Measurements from ENCODE around the gene RHOA. TPM values are rescaled to one million over a fixed set of nuclear protein-coding genes. Genes with fewer than 3 reads are reported as not detected.

The RHOA gene
- total RNA-seq = 319 TPM
- polyA plus RNA-seq = 100 to 1,000 TPM; 602 to 818 (median 680) TPM

GRCh38 chr3:49411968-49412631 is at the start of gene RHOA, which contains the start of gene TCTA:
RHOA (minus strand) TSS chr3:49411976; CDS start chr3:49375589, 36,387 bp downstream.
TCTA (plus strand) TSS chr3:49412423; CDS start chr3:49412427, 4 bp downstream.
- H3K27ac ChIP-seq (ENCODE audit: insufficient read depth, low read length, poor library complexity, severe bottlenecking) = peak within 1 kb of the TSS; percentile 92
- peak; percentile 98 to 100 (median 100) for DNase-seq
- H3K4me3 Mint-ChIP-seq = peak within 1 kb of the TSS; percentile 86 to 97 (median 95)
- H3K4me1 ChIP-seq (ENCODE audit: control insufficient read depth, insufficient read depth, low read length, poor library complexity, severe bottlenecking) = peaks cover 73% of the 10 kb centered on the region
- H3K9me3 Mint-ChIP-seq = no peaks in the 10 kb centered on the region
- H3K4me3 ChIP-seq (ENCODE audit: low read depth, low read length) = peak within 1 kb of the TSS; percentile 95
- peaks cover 34 to 79% (median 54%) of the 10 kb centered on the region in 4 donors for H3K4me1 Mint-ChIP-seq
- ATAC-seq (ENCODE audit: low read depth in 2 of 2) = peak; percentile 90
- peaks cover 16% of the 10 kb centered on the region for H3K36me3 Mint-ChIP-seq
- peak within 1 kb of the TSS; percentile 95 to 96 (median 96) for H3K27ac Mint-ChIP-seq
- peaks cover 2% of the 10 kb centered on the region for H3K36me3 ChIP-seq (ENCODE audit: control insufficient read depth, insufficient read depth, low read length)
- no peaks in the 10 kb centered on the region for H3K9me3 ChIP-seq (ENCODE audit: control insufficient read depth in 2 of 2, low read length in 2 of 2)
- no peaks in the 10 kb centered on the region for H3K27me3 Mint-ChIP-seq
- no peaks in the 10 kb centered on the region for H3K27me3 ChIP-seq (ENCODE audit: control insufficient read depth, insufficient read depth, low read length)

GRCh38 chr3:49460956-49461355 is 49.2 kb upstream of the RHOA start:
- no peaks in the 10 kb centered on the region for H3K36me3 Mint-ChIP-seq
- H3K4me3 ChIP-seq (ENCODE audit: low read depth, low read length) = no peak overlapping the region
- H3K9me3 ChIP-seq (ENCODE audit: control insufficient read depth in 2 of 2, low read length in 2 of 2) = no peaks in the 10 kb centered on the region

GRCh38 chr3:49460188-49460890 is 48.6 kb upstream of the RHOA start:
- H3K27me3 ChIP-seq (ENCODE audit: control insufficient read depth, insufficient read depth, low read length) = no peaks in the 10 kb centered on the region
- no peaks in the 10 kb centered on the region for H3K27me3 Mint-ChIP-seq
- H3K36me3 ChIP-seq (ENCODE audit: control insufficient read depth, insufficient read depth, low read length) = no peaks in the 10 kb centered on the region
- no peaks in the 10 kb centered on the region for H3K4me1 Mint-ChIP-seq
- no peaks in the 10 kb centered on the region for H3K9me3 Mint-ChIP-seq
- no peaks in the 10 kb centered on the region for H3K4me1 ChIP-seq (ENCODE audit: control insufficient read depth, insufficient read depth, low read length, poor library complexity, severe bottlenecking)
- DNase-seq (no peak), ATAC-seq (ENCODE audit: low read depth in 2 of 2) (no peak)
- no peak overlapping the region for H3K27ac Mint-ChIP-seq
- no peaks in the 10 kb centered on the region for H3K9me3 ChIP-seq (ENCODE audit: control insufficient read depth in 2 of 2, low read length in 2 of 2)
- H3K4me3 ChIP-seq (ENCODE audit: low read depth, low read length) = no peak overlapping the region
- H3K36me3 Mint-ChIP-seq = no peaks in the 10 kb centered on the region
- H3K4me3 Mint-ChIP-seq = no peak overlapping the region
- H3K27ac ChIP-seq (ENCODE audit: insufficient read depth, low read length, poor library complexity, severe bottlenecking) = no peak overlapping the region

More at GRCh38 chr3:49460956-49461355, 49.2 kb upstream of the RHOA start:
- no peaks in the 10 kb centered on the region for H3K4me1 Mint-ChIP-seq
- DNase-seq (no peak), ATAC-seq (ENCODE audit: low read depth in 2 of 2) (no peak)
- H3K27ac ChIP-seq (ENCODE audit: insufficient read depth, low read length, poor library complexity, severe bottlenecking) = no peak overlapping the region
- H3K27ac Mint-ChIP-seq = peak overlapping the region in 1 of 3 donors; percentile 24
- no peaks in the 10 kb centered on the region for H3K27me3 Mint-ChIP-seq
- H3K36me3 ChIP-seq (ENCODE audit: control insufficient read depth, insufficient read depth, low read length) = no peaks in the 10 kb centered on the region
- H3K4me1 ChIP-seq (ENCODE audit: control insufficient read depth, insufficient read depth, low read length, poor library complexity, severe bottlenecking) = no peaks in the 10 kb centered on the region
- no peaks in the 10 kb centered on the region for H3K9me3 Mint-ChIP-seq
- no peak overlapping the region for H3K4me3 Mint-ChIP-seq
- no peaks in the 10 kb centered on the region for H3K27me3 ChIP-seq (ENCODE audit: control insufficient read depth, insufficient read depth, low read length)

GRCh38 chr3:49456466-49456865 is 44.7 kb upstream of the RHOA start:
- ATAC-seq (ENCODE audit: low read depth in 2 of 2) (no peak), DNase-seq (no peak)
- Mint-ChIP-seq H3K36me3 (no peaks in the 10 kb centered on the region), H3K9me3 (no peaks in the 10 kb centered on the region), H3K4me1 (no peaks in the 10 kb centered on the region), H3K4me3 (no peak overlapping the region), H3K27ac (no peak overlapping the region), H3K27me3 (no peaks in the 10 kb centered on the region)
- no peaks in the 10 kb centered on the region for H3K27me3 ChIP-seq (ENCODE audit: control insufficient read depth, insufficient read depth, low read length)
- no peak overlapping the region for H3K4me3 ChIP-seq (ENCODE audit: low read depth, low read length)
- no peaks in the 10 kb centered on the region for H3K9me3 ChIP-seq (ENCODE audit: control insufficient read depth in 2 of 2, low read length in 2 of 2)
- no peaks in the 10 kb centered on the region for H3K4me1 ChIP-seq (ENCODE audit: control insufficient read depth, insufficient read depth, low read length, poor library complexity, severe bottlenecking)
- no peak overlapping the region for H3K27ac ChIP-seq (ENCODE audit: insufficient read depth, low read length, poor library complexity, severe bottlenecking)
- no peaks in the 10 kb centered on the region for H3K36me3 ChIP-seq (ENCODE audit: control insufficient read depth, insufficient read depth, low read length)

DNA sequence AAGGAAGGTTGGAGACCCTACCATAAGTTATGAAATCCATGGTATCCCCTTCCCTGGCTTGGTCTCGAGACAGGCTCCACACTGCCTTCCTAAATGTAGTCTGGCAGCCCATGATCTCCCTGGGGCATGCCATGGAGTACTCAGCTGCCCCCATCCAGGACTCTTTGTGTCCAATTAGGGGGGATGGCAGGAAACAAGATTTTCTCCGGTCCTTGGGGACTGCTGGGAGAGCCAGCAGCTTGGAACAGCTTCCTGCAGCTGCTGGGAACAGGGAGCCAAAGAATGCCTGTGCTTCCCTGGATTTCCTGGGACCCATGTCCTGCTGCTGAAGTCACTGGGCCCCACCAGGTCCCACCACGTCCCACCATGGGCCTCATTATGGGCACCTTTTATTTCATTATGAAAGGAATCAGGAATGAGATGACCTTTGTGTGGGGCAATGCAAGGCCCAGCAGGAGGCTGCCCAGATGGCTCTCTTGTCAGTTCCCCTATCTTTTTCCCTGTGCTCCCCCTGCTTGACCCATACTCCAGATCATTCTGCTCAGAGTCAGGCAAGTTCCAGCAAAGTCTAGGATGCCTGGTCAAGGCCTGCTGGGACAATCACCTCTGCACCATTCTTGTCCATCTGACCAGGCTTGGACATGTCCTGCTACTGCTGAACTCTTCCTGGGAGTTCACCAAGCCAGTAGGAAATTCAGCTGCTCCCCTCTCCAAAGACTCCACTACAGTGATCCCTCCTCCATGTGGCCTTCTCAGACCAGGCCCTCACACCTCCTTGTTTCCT is 43.3 kb upstream of the RHOA start:
- Mint-ChIP-seq H3K4me3 (no peak overlapping the region), H3K4me1 (no peaks in the 10 kb centered on the region), H3K27ac (peak overlapping the region in 1 of 3 donors; percentile 36), H3K27me3 (no peaks in the 10 kb centered on the region), H3K9me3 (no peaks in the 10 kb centered on the region), H3K36me3 (no peaks in the 10 kb centered on the region)
- no peaks in the 10 kb centered on the region for H3K36me3 ChIP-seq (ENCODE audit: control insufficient read depth, insufficient read depth, low read length)
- H3K9me3 ChIP-seq (ENCODE audit: control insufficient read depth in 2 of 2, low read length in 2 of 2) = no peaks in the 10 kb centered on the region
- H3K27ac ChIP-seq (ENCODE audit: insufficient read depth, low read length, poor library complexity, severe bottlenecking) = no peak overlapping the region
- no peak overlapping the region for H3K4me3 ChIP-seq (ENCODE audit: low read depth, low read length)
- H3K27me3 ChIP-seq (ENCODE audit: control insufficient read depth, insufficient read depth, low read length) = no peaks in the 10 kb centered on the region
- ATAC-seq (ENCODE audit: low read depth in 2 of 2) (no peak), DNase-seq (no peak)
- no peaks in the 10 kb centered on the region for H3K4me1 ChIP-seq (ENCODE audit: control insufficient read depth, insufficient read depth, low read length, poor library complexity, severe bottlenecking)

- Histone ChIP-seq H3K27ac (ENCODE audit: insufficient read depth, low read length, poor library complexity, severe bottlenecking) (no peak overlapping the region), H3K4me1 (ENCODE audit: control insufficient read depth, insufficient read depth, low read length, poor library complexity, severe bottlenecking) (no peaks in the 10 kb centered on the region), H3K4me3 (ENCODE audit: low read depth, low read length) (no peak overlapping the region), H3K27me3 (ENCODE audit: control insufficient read depth, insufficient read depth, low read length) (no peaks in the 10 kb centered on the region), H3K9me3 (ENCODE audit: control insufficient read depth in 2 of 2, low read length in 2 of 2) (no peaks in the 10 kb centered on the region), H3K36me3 (ENCODE audit: control insufficient read depth, insufficient read depth, low read length) (no peaks in the 10 kb centered on the region)
- Mint-ChIP-seq H3K27me3 (no peaks in the 10 kb centered on the region), H3K27ac (no peak overlapping the region), H3K36me3 (no peaks in the 10 kb centered on the region), H3K9me3 (no peaks in the 10 kb centered on the region), H3K4me3 (no peak overlapping the region), H3K4me1 (no peaks in the 10 kb centered on the region)
- ATAC-seq (ENCODE audit: low read depth in 2 of 2) = no peak
- DNase-seq = no peak
Observed at GRCh38 chr3:49454458-49454857, 42.7 kb upstream of the RHOA start.

GRCh38 chr3:49453621-49454020 is 41.8 kb upstream of the RHOA start:
- no peaks in the 10 kb centered on the region for H3K9me3 Mint-ChIP-seq
- peak overlapping the region in 1 of 3 donors; percentile 86 for H3K27ac Mint-ChIP-seq
- no peaks in the 10 kb centered on the region for H3K4me1 ChIP-seq (ENCODE audit: control insufficient read depth, insufficient read depth, low read length, poor library complexity, severe bottlenecking)
- H3K36me3 Mint-ChIP-seq = no peaks in the 10 kb centered on the region
- H3K27me3 Mint-ChIP-seq = no peaks in the 10 kb centered on the region
- no peaks in the 10 kb centered on the region for H3K27me3 ChIP-seq (ENCODE audit: control insufficient read depth, insufficient read depth, low read length)
- H3K4me3 Mint-ChIP-seq = no peak overlapping the region
- peaks cover 5 to 6% (median 5%) of the 10 kb centered on the region in 4 donors for H3K4me1 Mint-ChIP-seq
- ATAC-seq (ENCODE audit: low read depth in 2 of 2) = no peak
- no peak overlapping the region for H3K27ac ChIP-seq (ENCODE audit: insufficient read depth, low read length, poor library complexity, severe bottlenecking)
- H3K4me3 ChIP-seq (ENCODE audit: low read depth, low read length) = no peak overlapping the region
- H3K9me3 ChIP-seq (ENCODE audit: control insufficient read depth in 2 of 2, low read length in 2 of 2) = no peaks in the 10 kb centered on the region
- no peaks in the 10 kb centered on the region for H3K36me3 ChIP-seq (ENCODE audit: control insufficient read depth, insufficient read depth, low read length)
- no peak for DNase-seq

All from CD4-positive, CD25-positive, alpha-beta regulatory T cell (primary cell).